ENCODE measurements around the gene BRINP2.

BRINP2 gene

DNA sequence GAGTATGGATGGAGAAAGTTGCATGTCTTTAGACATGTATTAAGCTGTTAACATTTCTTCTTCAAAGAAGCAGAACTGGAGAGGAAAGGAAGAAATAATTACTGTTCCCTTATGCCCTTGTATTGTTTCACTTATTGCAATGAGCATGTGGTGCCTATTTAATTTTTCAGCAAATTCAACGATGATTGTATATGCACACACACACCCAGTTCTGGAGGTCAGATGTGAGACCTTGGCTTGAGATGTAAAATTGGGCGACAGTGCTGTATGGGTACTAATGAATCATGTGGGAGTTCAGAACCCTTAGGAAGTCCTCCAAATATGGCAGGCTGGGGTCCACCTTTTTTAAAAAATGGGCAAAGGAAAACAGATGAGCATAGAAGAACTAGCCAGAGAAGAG, 27.5 kb downstream of the BRINP2 start:
- Histone ChIP-seq H3K27ac (ENCODE audit: low read depth, low read length) (no peak overlapping the region), H3K4me1 (ENCODE audit: insufficient read depth, low read length) (no peaks in the 10 kb centered on the region), H3K27me3 (ENCODE audit: insufficient read depth, low read length) (no peaks in the 10 kb centered on the region), H3K4me3 (ENCODE audit: low read length) (no peak overlapping the region), H3K9ac (ENCODE audit: low read depth, low read length) (no peak overlapping the region), H3K36me3 (ENCODE audit: insufficient read depth, low read length) (no peaks in the 10 kb centered on the region), H3K9me3 (ENCODE audit: insufficient read depth, low read depth, low read length) (no peaks in the 10 kb centered on the region)
- 81% methylated on average over 2 of the region's 2 CpGs for WGBS

DNA sequence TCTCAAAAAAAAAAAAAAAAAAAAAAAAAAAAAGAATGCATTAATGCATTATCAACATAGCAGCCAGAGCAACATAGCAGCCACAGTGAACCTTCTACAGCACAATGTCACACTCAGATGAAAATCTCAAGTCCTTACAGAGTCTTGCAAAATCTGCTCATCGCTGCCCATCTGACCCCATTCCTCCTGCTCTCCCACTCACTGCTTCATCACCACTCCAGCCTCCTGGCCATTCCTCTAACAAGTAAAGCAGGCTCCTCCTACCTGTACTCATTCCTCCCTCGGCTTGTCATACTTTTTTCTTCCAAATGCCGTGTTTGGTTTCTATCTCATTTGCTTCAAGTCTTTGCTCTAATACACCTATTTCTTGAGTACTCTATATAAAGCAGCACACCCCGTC, 29.5 kb downstream of the BRINP2 start:
- no peak overlapping the region for H3K9ac ChIP-seq (ENCODE audit: low read depth, low read length)

DNA sequence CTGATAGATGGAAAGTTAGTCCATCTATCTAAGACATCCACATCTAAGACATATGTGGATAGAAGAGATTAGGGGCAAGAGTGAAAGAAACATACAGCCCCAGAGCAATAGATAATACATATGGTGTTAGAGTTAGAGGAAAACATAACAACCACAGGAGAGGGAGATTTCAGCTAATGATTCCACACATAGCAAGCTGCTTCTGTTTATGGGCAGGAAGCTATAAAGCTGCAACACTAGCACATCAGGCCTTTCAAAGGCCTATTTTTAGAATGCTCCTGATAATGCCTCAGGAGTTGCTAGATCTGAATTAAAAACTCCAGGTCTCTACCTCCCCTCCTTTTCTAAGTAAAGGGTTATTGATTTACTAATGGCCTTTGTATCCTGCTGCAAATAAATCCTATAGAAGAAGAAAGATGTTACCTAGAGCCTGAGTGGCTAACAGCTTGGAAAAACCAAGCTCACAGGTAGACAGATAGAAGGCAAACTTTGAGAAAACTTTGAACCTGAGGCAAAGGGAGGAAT, 36.1 kb downstream of the BRINP2 start:
- Histone ChIP-seq H3K4me3 (ENCODE audit: low read length) (no peak overlapping the region), H3K4me1 (ENCODE audit: insufficient read depth, low read length) (no peaks in the 10 kb centered on the region), H3K27me3 (ENCODE audit: insufficient read depth, low read length) (peaks cover 29% of the 10 kb centered on the region), H3K36me3 (ENCODE audit: insufficient read depth, low read length) (no peaks in the 10 kb centered on the region), H3K9ac (ENCODE audit: low read depth, low read length) (no peak overlapping the region), H3K27ac (ENCODE audit: low read depth, low read length) (no peak overlapping the region), H3K9me3 (ENCODE audit: insufficient read depth, low read depth, low read length) (no peaks in the 10 kb centered on the region)

More for the DNA sequence above, 29.5 kb downstream of the BRINP2 start:
- Histone ChIP-seq H3K36me3 (ENCODE audit: insufficient read depth, low read length) (no peaks in the 10 kb centered on the region), H3K9me3 (ENCODE audit: insufficient read depth, low read depth, low read length) (no peaks in the 10 kb centered on the region), H3K27ac (ENCODE audit: low read depth, low read length) (no peak overlapping the region), H3K4me1 (ENCODE audit: insufficient read depth, low read length) (no peaks in the 10 kb centered on the region), H3K27me3 (ENCODE audit: insufficient read depth, low read length) (no peaks in the 10 kb centered on the region), H3K4me3 (ENCODE audit: low read length) (no peak overlapping the region)
- 85% methylated on average over 4 of the region's 4 CpGs for WGBS

DNA sequence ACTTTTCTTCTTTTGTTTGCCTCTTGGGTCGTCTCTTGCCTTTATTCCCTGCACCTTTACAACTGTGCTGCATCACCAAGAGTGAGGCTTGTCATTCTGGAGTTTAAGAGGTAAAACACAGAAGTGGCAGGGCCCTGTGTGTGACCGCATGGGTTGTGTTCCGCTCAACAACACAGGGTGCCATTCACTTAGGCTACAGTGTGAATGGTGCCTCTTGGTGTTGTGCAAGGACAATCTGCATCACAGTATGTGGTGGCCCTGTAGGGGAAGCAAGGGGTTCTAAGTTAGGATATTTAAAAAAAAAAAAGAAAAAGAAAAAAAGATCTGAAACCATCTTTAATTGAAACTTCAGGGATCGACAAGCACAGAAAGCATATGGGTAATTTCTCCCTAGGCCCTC, 38.2 kb downstream of the BRINP2 start:
- no peak overlapping the region for H3K27ac ChIP-seq (ENCODE audit: low read depth, low read length)
- H3K4me1 ChIP-seq (ENCODE audit: insufficient read depth, low read length) = no peaks in the 10 kb centered on the region
- H3K36me3 ChIP-seq (ENCODE audit: insufficient read depth, low read length) = no peaks in the 10 kb centered on the region
- H3K9ac ChIP-seq (ENCODE audit: low read depth, low read length) = no peak overlapping the region
- no peak overlapping the region for H3K4me3 ChIP-seq (ENCODE audit: low read length)
- 60% methylated on average over 4 of the region's 4 CpGs for WGBS
- H3K27me3 ChIP-seq (ENCODE audit: insufficient read depth, low read length) = peaks cover 29% of the 10 kb centered on the region
- no peaks in the 10 kb centered on the region for H3K9me3 ChIP-seq (ENCODE audit: insufficient read depth, low read depth, low read length)

DNA sequence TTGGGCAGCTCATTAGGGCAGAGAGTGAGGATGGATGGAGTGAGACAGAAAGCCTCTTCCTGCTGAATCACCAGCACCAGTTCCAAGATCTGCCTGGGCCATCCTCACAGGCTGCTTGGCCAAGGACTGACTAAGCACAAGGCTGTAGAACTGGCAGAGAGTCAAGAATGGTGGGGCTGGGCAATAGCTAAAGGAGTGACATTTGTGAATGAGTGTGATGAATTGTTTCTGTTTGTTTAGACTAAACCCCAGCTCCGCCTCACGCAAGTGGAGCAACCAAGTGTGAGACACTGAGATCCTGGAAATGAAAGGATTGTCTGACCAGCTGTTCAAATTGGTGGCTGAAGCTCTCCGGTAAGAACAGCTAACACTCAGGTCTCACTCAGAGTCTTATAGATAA, 38.6 kb downstream of the BRINP2 start:
- WGBS = 76% methylated on average over 3 of the region's 3 CpGs

DNA sequence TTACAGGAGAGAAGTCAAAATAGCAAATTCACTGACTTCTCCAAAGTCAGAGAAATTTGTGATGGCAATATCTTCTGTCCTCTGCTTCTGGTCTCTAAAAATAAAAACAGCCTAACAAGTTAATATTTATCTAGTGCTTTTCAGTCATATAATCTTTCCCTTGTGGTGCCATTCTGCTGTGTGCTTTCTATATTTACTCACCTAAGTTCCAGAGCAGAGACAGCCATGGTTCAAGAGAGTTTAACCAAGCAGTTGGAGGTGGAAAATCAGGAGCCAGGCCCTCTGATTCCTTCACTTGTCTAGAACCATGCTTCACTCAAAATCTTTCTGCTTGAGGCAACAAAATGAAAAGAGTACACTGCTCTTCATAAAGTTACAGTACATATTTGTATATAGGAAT, 39.3 kb downstream of the BRINP2 start:
- H3K9ac ChIP-seq (ENCODE audit: low read depth, low read length) = no peak overlapping the region
- no peak overlapping the region for H3K4me3 ChIP-seq (ENCODE audit: low read length)
- no peaks in the 10 kb centered on the region for H3K9me3 ChIP-seq (ENCODE audit: insufficient read depth, low read depth, low read length)
- H3K4me1 ChIP-seq (ENCODE audit: insufficient read depth, low read length) = no peaks in the 10 kb centered on the region
- no peaks in the 10 kb centered on the region for H3K36me3 ChIP-seq (ENCODE audit: insufficient read depth, low read length)
- H3K27me3 ChIP-seq (ENCODE audit: insufficient read depth, low read length) = peaks cover 29% of the 10 kb centered on the region
- H3K27ac ChIP-seq (ENCODE audit: low read depth, low read length) = no peak overlapping the region

More for the DNA sequence above, 38.6 kb downstream of the BRINP2 start:
- H3K27me3 ChIP-seq (ENCODE audit: insufficient read depth, low read length) = peaks cover 29% of the 10 kb centered on the region
- no peaks in the 10 kb centered on the region for H3K4me1 ChIP-seq (ENCODE audit: insufficient read depth, low read length)
- H3K27ac ChIP-seq (ENCODE audit: low read depth, low read length) = no peak overlapping the region
- no peaks in the 10 kb centered on the region for H3K9me3 ChIP-seq (ENCODE audit: insufficient read depth, low read depth, low read length)
- no peak overlapping the region for H3K4me3 ChIP-seq (ENCODE audit: low read length)
- no peaks in the 10 kb centered on the region for H3K36me3 ChIP-seq (ENCODE audit: insufficient read depth, low read length)
- H3K9ac ChIP-seq (ENCODE audit: low read depth, low read length) = no peak overlapping the region

DNA sequence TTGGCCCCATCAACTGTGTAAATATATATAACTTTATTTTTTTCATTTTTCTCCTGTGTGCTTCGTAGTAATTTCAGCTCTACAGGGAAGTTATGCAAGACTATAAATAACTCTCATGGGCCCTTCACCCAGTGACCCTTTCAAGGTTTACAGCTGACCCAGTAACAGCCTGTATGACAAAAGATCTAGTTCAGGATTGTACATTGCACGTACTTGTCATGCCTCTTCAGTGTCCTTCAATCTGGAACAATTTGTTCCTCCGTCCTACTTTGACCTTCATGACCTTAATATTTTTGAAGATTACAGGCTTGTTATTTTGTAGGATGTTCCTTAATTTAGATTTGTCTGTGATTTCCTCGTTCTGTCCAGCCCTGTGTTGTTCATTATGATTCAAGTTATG, 40.5 kb downstream of the BRINP2 start:
- H3K9me3 ChIP-seq (ENCODE audit: insufficient read depth, low read depth, low read length) = no peaks in the 10 kb centered on the region
- WGBS = 85% methylated on average over 4 of the region's 4 CpGs
- H3K27me3 ChIP-seq (ENCODE audit: insufficient read depth, low read length) = peaks cover 29% of the 10 kb centered on the region
- no peaks in the 10 kb centered on the region for H3K36me3 ChIP-seq (ENCODE audit: insufficient read depth, low read length)
- H3K4me1 ChIP-seq (ENCODE audit: insufficient read depth, low read length) = no peaks in the 10 kb centered on the region
- no peak overlapping the region for H3K4me3 ChIP-seq (ENCODE audit: low read length)
- H3K9ac ChIP-seq (ENCODE audit: low read depth, low read length) = no peak overlapping the region
- no peak overlapping the region for H3K27ac ChIP-seq (ENCODE audit: low read depth, low read length)

DNA sequence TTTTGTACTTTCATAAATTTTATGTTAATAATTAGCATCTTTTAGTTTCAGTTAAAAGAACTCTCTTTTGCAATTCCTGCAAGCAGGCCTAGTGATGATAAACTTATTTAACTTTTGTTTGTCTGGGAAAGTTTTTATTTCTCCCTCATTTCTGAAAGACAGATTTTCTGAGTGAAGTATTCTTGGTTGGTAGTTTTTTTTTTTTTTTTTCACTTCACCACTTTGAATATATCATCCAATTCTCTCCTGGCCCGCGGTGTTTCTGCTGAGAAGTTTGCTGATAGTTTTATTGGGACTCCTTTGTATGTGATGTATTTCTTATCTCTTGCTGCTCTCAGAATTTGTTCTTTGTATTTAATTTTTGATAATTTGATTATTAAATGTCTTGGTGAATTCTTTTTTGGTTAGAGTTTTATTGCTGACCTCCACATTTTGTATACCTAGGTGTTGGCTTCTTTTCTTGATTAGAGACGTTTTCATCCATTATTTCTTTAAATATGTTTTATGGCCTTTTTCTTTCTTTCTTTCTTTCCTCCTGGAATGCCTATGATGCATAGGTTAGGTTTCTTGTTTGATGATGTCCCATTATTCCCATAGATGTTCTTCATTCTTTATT, 45.9 kb downstream of the BRINP2 start:
- Histone ChIP-seq H3K27ac (ENCODE audit: low read depth, low read length) (no peak overlapping the region), H3K27me3 (ENCODE audit: insufficient read depth, low read length) (no peaks in the 10 kb centered on the region), H3K36me3 (ENCODE audit: insufficient read depth, low read length) (no peaks in the 10 kb centered on the region), H3K4me1 (ENCODE audit: insufficient read depth, low read length) (no peaks in the 10 kb centered on the region), H3K9ac (ENCODE audit: low read depth, low read length) (no peak overlapping the region), H3K9me3 (ENCODE audit: insufficient read depth, low read depth, low read length) (no peaks in the 10 kb centered on the region), H3K4me3 (ENCODE audit: low read length) (no peak overlapping the region)
- WGBS = no CpG with 5 or more reads among the region's 3 CpGs

DNA sequence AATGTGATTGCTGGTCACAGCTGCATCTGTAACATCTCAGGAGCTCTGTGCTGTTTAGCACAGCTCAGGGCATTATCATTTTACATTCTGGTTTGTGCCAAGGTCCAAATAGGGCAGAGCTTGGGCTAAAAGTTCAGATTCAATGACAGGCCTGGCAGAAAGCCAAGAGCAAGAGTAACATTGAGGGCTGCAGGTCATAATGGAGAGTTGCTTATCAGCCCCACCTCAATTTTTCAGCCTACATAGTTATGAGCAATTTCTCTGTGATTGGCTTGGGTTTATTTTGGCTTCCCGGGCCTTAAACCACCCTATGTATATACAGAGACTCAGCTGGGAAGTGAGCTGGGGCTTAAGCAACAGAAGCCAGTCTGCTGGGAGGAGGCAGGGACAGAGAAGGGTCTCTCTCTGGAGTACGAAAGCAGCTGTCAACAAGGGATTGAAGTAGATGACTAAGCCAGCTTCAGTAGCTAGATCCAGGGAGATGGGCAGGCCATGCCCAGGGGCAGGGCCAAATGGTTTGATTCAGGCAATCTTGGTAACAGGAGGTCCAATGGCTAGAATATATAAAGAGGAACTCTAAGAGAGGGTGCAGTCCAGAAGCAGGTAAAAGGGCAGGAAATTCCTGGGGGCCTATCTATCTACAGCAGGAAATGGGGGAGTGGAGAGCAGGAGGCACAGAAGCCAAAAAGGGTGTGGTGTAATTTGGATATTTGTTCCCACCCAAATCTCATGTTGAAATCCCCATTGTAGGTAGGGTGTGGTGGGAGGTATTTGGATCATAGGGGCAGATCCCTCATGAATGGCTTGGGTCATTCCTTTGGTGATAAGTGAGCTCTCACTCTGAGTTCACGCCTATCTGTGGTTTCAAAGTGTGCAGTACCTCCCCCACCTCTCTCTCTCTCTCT, 49.0 kb downstream of the BRINP2 start:
- no peak overlapping the region for H3K4me3 ChIP-seq (ENCODE audit: low read length)
- H3K36me3 ChIP-seq (ENCODE audit: insufficient read depth, low read length) = no peaks in the 10 kb centered on the region
- H3K9ac ChIP-seq (ENCODE audit: low read depth, low read length) = no peak overlapping the region
- no peaks in the 10 kb centered on the region for H3K9me3 ChIP-seq (ENCODE audit: insufficient read depth, low read depth, low read length)
- no peaks in the 10 kb centered on the region for H3K27me3 ChIP-seq (ENCODE audit: insufficient read depth, low read length)
- 87% methylated on average over 2 of the region's 3 CpGs for WGBS
- H3K27ac ChIP-seq (ENCODE audit: low read depth, low read length) = no peak overlapping the region
- no peaks in the 10 kb centered on the region for H3K4me1 ChIP-seq (ENCODE audit: insufficient read depth, low read length)

DNA sequence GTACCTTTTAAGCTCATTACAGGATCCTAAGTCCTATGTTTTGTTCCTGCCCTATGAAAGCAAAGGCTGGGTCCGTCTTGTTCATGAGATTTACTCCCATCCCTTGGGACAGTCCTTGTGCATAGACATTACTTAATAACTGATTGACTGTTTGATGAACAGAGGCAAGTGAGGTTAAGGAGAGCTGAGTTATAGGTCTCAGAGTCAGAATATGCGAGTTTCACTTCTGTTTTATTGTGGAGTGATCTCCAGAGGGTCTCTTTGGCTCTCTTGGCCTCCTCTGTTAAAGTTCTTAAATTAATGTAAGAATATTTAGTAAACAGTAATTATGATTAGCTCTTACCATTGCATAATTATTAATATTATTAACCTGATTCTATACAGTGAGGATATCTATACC, 52.6 kb downstream of the BRINP2 start:
- WGBS = 93% methylated on average over 2 of the region's 2 CpGs

DNA sequence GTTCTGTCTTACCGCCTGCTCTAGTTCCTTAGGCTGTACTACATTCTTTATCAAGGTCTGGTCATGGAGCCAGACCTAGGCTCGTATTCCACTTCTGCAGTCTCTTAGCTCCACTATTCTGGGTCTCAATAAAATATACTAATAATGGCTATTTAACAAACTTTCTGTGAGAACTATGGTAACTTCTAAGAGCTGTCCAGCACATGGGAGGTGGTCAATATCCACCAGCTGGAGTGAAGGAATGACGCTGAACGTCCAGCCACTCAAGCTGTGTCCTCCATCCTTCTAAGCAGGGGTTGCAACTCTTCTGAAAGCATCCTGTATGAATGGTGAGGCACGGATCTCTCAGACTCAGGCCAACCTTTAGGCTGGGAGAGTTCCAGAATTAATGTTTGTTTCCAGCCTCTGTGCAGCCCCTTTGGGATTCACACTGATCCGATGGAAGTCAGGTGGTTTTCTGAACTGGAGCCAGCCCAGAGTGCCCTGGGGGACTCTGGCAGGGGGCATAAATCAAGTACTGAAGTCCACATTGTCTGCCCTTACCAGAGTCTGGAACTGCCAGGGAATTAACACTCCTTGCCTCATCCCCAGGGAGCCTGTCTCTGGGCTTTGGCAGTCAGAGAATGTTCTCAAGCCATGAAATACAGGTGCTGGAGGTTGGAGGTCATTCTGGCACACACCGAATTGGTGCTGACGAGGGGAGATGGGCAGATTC, 57.4 kb downstream of the BRINP2 start:
- WGBS = 95% methylated on average over 8 of the region's 8 CpGs
- Histone ChIP-seq H3K4me3 (ENCODE audit: low read length) (no peak overlapping the region), H3K27me3 (ENCODE audit: insufficient read depth, low read length) (peaks cover 3% of the 10 kb centered on the region; the same call in 1 of the 2 replicates), H3K27ac (ENCODE audit: low read depth, low read length) (no peak overlapping the region), H3K36me3 (ENCODE audit: insufficient read depth, low read length) (no peaks in the 10 kb centered on the region), H3K4me1 (ENCODE audit: insufficient read depth, low read length) (peaks cover 6% of the 10 kb centered on the region; the same call in 1 of the 2 replicates), H3K9me3 (ENCODE audit: insufficient read depth, low read depth, low read length) (no peaks in the 10 kb centered on the region), H3K9ac (ENCODE audit: low read depth, low read length) (no peak overlapping the region)

More for the DNA sequence above, 52.6 kb downstream of the BRINP2 start:
- no peak overlapping the region for H3K4me3 ChIP-seq (ENCODE audit: low read length)
- no peaks in the 10 kb centered on the region for H3K36me3 ChIP-seq (ENCODE audit: insufficient read depth, low read length)
- H3K27ac ChIP-seq (ENCODE audit: low read depth, low read length) = no peak overlapping the region
- no peaks in the 10 kb centered on the region for H3K9me3 ChIP-seq (ENCODE audit: insufficient read depth, low read depth, low read length)
- H3K4me1 ChIP-seq (ENCODE audit: insufficient read depth, low read length) = no peaks in the 10 kb centered on the region
- no peaks in the 10 kb centered on the region for H3K27me3 ChIP-seq (ENCODE audit: insufficient read depth, low read length)
- no peak overlapping the region for H3K9ac ChIP-seq (ENCODE audit: low read depth, low read length)

All from HUES64 (cell line).